GM12875 (cell line): ENCODE data around the gene ARF1.

ENCODE experiments used
- H3K4me3 ChIP-seq: one replicate; pipeline ENCODE4 v1.5.1; 2011; ENCODE audit warnings: low read depth, low read length, control low read depth
- CTCF ChIP-seq: IDR thresholded peaks from 2 replicates; pipeline ENCODE4 v1.5.1; 2011; ENCODE audit warnings: low read depth, mild to moderate bottlenecking, control low read depth, inconsistent platforms, low read length, moderate library complexity, borderline replicate concordance; ENCODE audit not compliant: insufficient read depth

Gene ARF1

GRCh38 chr1:228147768-228148167 is 65.3 kb downstream of the ARF1 start:
- H3K4me3 ChIP-seq = no peak overlapping the region
- TF ChIP-seq CTCF = no peak

- TF ChIP-seq CTCF = no peak
- H3K4me3 ChIP-seq = no peak overlapping the region
Measured at GRCh38 chr1:228148196-228148861, 65.8 kb downstream of the ARF1 start.
